ENCODE data around the gene OST4.
A peak's percentile ranks its signal among the peaks of the same experiment; 100 is the strongest.

The OST4 gene

DNA sequence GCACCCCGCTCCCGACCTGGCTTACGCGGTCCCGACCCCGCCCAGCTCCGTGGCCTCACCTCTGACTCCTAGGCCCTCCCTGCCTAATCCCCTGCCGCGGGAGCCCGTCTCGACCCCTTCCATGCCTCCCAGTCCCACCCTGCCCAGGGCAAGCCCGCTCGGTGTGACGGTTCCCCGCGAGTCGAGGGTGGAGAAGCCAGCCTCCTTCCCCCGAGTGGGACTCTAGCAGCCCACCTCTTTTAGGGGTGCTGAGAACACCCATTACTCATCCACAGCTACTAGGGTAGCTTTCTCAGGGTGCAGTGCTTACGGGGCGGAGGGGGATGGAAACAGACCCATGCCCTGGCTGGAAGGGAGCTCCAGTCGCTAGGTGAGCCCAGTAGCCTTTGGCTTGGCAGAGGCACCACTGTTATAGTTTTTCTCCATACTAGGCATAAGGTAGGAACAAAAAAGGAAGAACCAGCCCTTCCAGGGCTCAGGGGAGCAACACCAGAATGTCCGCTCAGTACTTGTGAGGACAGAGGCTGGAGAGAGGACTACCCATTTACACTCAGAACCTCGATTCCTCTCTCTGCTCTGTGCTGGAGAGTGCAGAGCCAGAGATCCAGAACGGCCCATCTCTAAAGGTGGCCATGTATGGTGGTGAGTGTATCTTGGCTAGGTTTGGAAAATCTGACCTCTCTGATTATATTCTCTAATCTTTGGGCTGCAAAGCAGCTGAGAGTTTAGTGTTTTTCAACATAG lies 19.4 kb downstream of the OST4 start:
- FAIRE-seq: no peak

DNA sequence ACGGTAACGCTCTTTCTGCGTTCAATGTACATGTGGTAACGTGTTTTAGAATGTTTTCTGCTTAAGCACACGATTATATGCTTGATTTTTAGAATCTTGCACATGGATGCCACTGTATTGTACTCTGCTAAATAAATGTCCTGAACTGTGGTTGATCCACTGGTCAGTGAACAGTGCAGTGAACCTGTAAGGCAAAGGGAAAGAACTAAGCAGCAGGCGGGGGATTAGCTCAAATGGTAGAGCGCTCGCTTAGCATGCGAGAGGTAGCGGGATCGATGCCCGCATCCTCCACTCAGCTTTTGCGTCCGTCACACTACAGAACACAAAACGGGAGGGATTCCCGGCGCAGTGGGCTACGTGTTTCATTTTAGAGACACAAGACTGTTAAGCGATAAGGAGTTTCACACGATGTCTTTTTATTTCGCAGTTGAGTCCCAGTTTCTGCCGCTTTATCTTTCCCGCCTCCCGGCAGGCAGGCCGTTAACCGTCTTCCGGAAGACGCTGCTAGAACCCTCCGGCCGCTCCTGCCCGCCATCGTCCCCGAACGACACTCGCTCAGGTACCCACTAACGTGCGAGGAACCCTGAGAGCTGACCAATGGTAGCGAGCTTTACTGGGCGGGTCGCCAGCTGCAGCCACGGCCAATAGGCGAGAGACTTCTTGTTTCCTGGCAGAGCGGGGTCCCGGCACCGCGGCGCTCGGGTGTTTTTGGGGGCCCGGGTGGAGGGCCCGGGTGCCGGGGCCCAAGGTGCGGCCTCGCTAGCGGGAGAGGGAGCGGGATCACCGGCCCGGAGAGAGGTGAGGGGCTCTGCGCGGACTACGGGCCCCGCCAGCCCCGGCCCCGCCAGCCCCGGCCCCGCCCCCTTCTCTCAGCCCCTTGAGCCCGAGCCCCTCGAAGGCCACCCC lies 20.2 kb downstream of the OST4 start, which contains the start of gene AGBL5:
AGBL5 (plus strand) TSS at position 673 of the 906 bp plus-strand sequence. CDS start 1,291 bp downstream, outside the sequence.
- no peak for FAIRE-seq

DNA sequence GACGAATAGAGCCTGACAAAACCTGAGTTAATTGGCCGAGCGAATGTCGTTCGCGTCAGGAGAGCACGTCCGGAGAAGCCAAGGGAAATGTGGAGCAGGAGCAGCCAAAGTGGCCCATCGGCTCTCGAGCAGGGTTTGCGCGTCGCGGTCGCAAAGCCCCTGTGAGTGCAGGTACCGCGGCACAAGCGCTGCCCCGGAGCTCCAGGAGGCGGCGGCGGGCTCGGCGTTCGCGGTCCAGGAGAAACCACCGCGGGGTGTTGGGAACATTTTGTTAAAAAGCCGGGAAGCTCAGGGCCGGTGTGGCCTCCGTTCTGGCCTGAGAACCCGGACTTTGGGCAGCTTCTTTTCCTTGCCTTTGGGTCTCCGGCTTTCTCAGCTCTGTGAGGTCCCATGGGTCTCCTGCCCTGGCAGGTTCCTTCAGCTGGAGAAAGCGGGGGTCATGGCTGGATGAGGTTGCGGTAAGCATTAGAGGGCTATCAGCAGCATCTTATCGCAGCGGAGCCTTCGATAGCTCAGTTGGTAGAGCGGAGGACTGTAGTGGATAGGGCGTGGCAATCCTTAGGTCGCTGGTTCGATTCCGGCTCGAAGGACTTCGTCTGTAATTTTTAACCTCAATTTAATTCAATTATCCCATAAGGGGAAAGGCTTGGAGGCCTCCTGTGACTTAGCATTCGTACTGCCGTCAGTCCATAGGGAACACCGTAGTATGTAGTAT lies 21.0 kb downstream of the OST4 start:
- FAIRE-seq: peak; percentile 31

DNA sequence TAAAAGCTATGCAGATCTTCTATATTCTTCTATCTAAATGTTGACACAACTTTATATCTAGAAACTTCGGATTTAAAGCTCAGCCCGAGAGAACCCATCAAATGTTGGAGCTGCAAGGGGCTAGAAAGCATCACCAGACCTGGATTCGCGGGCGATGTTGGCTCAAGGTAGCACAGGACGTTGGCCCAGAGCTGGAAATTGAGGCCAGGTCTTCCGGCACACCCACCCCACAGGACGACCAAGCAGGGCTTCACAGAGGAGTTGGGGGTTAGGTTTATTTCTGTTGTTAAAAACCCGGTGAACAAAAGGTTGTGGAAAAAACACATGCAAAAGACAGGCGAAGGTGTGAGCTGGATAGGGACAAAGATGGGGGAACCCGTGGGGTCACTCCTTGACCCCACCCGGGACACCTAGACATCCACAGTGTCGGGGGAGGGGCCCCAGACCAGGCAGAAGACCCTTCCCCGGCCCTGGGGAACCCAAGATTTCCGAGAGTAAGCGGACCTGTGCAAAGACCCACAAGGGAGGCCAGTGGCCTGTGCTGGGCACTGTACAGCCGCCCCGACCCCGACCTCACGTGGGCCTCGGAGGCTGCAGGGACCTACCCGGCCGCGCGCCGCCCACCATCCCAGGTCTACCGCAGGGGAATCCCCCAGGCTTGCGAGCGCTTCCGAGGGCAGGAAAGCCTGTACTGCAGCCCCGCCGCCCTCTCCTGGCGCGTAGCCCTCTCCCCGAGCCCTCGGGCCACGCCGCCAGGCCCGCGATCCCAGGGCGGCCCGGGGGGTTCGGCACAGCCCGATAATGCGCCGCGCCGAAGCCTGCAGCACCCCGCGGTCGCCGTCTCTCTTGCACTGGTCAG lies 21.8 kb downstream of the OST4 start:
- no peak for FAIRE-seq

DNA sequence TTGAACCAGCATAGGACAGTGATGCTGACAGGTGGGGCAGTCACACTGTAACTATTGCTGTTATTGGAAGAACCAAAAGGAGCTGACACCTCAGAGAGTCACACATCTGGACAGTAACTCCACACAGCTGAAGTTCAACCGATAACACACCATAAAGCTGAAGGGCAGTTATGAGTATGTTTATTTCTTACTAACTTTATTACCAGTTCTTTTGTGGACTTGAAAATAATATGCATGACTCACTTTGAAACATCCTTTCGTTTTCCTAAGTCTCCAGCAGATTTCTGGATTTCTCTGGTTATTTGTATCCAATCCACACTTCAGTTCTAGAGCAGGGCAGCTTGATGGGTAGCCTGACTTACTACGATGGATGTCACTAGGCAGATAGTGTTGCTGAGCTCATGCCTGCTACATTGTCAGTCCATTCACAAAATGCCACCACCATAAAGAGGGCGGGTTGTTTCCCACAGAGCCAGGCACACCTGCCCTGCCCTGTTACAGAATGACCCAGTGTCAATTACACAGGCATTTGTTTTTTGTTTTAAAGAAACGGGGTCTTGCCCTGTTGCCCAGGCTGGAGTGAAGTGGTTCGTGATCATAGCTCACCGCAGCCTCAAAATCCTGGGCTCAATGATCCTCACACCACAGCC lies 28.3 kb downstream of the OST4 start:
- no peak for FAIRE-seq

DNA sequence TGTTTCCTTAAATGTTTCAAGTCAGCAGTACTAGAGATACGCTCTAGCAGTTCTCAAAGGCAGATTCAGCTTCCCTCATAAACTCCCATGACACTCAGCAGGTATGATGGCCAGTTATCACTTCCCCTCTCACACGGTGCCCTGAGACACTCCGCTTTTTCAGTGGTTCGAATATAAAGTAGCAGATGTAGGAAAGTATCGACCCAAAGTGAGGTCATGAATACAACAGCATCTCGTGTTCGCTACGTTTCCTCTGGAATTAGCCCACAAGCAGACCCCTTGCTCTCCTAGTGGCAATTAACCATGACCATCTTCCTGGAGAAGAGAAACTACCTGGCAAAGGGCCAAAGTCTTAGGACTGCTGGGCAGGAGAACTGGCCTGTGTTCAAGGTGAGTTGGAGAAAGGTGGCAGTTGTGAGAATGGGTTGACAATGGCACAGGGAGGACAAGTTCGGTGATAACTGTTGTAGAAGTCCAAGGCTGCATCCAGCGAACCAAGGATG lies 29.2 kb downstream of the OST4 start:
- FAIRE-seq: no peak

DNA sequence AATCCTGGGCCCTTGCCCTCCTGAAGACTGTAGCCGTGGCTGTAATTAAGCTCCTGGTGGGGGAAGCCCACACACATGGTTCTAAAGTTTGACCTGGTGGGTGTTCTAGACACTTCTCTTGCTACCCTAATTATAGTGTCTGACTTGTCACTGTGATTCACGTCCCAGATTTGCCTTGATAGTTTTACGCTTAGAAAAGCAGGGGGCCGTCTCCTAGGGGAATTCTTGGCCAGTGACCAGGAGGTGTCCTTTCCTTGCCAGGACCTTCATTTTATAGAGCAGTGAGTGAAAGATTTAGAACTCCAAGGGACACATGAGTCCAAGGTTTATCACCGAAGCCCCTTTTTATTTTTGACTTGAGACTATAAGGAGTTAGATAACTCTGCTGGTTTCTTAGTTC lies 29.7 kb downstream of the OST4 start:
- no peak for FAIRE-seq

DNA sequence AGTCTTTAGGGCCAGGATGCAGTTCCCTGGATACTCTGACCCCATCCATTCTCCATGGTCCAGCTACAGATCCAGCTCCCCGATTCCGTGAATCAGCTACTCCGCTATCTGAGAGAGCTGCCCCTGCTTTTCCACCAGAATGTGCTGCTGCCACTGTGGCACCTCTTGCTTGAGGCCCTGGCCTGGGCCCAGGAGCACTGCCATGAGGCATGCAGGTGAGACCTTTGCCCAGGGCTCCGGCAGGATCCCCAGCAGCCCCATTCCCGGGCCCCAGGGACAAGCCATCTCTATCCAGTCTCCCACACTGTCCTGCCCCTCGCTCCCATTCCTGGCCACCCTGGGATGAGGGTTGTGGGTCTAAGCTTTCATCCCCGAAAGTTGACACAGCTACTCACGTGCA lies 31.2 kb downstream of the OST4 start:
- FAIRE-seq: no peak

DNA sequence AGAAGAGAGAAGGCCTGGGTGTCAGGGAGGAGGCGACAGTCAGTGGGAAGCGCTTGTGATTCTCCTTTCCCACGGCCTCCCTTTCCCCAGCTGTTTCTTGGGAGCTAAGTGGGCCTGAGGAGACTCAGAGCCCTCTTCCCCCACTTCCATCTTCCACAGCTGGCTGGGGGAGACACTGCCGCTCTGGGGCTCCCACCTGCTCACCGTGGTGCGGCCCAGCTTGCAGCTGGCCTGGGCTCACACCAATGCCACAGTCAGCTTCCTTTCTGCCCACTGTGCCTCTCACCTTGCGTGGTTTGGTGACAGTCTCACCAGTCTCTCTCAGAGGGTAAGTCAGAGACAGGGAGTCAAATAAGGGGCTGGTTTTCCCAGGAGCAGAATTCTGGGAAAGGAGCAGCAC lies 31.6 kb downstream of the OST4 start:
- FAIRE-seq: no peak

DNA sequence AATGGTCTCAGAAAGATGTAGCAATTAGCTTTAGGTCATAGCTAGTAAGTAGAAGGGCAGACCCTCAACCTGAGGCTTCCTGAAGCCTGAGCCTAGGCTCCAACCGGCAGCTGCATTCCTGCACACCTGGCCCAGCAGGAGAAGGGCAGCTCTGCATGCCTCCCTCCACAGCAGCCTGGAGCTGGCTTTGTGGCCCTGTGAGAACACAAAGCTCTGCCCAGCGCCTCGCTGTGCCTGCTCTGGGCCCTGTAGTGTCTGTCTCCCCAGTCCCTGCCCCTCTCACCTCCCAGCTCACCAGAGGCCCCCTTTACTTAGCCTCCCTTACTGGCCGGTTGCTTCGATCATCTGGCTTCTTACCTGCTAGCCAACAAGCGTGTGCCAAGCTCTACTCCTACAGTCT lies 32.0 kb downstream of the OST4 start:
- FAIRE-seq: no peak

DNA sequence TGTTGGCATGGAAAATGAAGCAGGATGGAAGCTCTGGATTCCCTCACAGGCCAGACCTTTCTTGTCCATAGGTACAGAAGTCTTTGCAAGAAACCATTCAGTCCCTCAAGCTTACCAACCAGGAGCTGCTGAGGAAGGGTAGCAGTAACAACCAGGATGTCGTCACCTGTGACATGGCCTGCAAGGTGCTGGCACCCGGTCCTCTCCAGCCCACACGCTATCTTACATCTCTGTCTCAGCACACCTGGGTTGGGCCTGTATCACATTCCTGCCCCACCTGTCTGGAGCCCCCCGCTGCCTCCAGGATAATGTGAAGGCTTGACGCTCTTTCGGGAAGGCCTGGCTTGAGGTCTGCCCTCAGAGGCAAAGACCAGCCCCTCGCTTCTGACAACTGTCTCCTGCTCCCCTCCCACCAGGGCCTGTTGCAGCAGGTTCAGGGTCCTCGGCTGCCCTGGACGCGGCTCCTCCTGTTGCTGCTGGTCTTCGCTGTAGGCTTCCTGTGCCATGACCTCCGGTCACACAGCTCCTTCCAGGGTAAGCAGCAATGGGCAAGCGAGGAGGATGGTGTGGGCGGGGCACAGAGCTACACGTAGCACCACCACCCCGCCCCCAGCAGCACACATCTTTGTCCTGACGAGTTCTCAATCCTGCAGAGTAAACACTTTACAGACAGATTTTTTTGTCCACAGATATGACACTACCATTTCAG lies 32.7 kb downstream of the OST4 start:
- FAIRE-seq: no peak

DNA sequence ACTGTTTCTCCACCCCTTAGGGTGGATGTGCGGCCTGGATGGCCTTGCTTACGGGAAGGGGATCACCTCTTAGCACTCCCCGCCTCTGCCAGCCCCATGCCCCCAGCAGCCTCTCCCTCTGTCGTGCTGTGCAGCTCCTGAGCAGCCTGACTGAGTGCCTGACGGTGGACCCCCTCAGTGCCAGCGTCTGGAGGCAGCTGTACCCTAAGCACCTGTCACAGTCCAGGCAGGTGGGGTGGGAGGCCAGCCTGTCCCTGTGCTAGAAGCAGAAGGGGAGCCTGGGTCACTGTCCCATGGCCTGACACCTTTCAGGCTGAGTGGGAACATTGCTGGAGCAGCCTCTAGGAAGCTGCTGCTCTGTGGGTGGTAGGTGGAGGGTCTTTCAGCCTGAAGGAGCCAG lies 33.4 kb downstream of the OST4 start:
- no peak for FAIRE-seq

DNA sequence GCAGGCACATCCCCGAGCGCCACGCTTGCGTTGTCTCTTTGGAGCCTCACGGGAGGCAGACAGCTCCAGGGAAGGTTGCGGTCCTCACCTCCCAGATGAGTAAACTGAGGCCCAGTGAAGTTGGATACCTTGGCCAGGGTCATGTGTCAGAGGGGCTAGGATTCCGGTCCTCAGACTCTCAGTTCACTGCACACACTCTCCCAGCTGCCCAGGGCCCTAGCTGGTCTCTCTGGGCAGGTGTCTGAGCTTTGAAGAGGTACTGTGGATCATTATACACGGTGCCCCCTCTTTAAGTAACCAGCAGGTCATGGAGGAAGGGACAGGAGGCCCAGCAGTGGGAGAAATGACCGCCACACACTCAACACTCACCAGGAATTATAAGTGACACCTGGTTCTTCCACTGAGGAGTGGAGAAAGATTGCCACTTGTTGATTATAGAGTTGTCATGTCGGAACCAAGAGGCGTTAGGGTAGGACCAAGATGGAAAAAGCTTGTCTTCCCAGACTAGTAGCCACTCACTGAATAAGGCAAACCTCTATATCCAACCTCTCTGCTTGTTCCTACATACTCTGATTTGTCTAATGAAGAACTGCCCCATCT lies 38.1 kb downstream of the OST4 start:
- FAIRE-seq: no peak

DNA sequence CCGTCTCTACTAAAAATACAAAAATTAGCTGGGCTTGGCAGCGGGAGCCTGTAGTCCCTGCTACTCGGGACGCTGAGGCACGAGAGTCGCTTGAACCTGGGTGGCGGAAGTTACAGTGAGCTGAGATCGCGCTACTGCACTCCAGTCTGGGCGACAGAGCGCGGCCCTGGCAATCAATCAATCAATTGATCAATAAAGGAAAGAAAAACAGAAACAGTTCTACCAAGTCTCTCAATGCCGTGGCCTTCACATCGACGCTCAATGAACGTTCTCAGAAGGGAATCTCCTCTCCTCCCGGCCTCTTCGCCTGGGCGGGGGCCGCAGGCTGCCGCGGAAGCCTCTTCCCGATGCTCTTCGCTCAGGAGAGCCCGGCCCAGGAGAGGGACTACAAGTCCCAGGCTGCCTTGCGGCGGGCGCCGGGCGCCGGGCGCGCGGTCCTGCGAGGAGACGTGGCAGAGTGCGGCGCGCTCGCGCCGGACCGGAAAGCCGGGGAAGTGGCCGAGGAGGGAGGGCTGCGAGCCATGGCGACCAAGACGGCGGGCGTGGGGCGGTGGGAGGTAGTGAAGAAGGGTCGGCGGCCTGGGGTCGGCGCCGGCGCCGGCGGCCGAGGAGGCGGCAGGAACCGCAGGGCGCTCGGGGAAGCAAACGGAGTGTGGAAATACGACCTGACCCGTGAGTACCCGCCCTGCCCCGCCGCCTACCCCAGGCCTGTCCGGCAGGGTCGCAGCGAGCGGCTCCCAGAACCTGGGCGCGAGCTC lies 38.8 kb downstream of the OST4 start, which contains the start of gene TMEM214:
TMEM214 (plus strand) TSS at position 471 of the 758 bp plus-strand sequence; CDS start at position 522, 51 bp downstream.
- no peak for FAIRE-seq

DNA sequence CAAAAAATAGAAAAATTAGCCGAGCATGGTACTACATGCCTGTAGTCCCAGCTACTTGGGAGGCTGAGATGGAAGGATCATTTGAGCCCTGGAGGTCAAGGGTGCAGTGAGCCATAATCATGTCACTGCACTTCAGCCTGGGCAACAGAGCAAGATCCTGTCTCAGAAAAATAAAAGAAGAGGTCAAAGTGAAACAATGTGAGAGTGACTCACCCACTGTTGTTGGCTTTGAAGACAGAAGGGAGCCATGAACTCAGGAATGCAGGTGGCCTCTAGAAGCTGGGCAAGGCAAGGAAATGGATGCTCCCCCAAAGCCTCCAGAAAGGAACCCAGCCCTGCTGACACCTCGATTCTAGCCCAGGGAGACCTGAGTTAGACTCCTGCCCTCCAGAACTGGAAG lies 42.4 kb downstream of the OST4 start:
- FAIRE-seq: no peak

DNA sequence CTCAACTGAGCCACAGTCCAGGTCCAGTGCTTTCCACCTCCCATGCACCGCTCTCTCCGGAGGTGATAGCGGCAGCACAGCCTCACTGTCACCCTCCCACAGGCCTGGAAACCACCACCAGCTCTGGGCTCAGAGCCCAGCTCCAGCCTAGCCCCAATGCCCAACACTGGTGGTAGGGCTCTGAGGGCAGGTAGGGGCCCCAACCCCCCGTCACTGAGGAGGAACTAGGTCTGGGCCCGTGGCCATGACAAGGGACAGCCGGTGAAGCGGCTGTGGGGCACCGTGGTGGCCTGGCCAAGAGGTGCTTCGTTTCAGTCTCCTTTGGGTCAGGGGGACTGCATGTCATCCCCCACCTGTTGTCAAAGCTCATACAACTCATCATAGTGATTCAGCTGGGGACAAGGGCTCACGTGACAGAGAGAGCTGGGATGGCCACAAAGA lies 44.2 kb downstream of the OST4 start:
- no peak for FAIRE-seq

DNA sequence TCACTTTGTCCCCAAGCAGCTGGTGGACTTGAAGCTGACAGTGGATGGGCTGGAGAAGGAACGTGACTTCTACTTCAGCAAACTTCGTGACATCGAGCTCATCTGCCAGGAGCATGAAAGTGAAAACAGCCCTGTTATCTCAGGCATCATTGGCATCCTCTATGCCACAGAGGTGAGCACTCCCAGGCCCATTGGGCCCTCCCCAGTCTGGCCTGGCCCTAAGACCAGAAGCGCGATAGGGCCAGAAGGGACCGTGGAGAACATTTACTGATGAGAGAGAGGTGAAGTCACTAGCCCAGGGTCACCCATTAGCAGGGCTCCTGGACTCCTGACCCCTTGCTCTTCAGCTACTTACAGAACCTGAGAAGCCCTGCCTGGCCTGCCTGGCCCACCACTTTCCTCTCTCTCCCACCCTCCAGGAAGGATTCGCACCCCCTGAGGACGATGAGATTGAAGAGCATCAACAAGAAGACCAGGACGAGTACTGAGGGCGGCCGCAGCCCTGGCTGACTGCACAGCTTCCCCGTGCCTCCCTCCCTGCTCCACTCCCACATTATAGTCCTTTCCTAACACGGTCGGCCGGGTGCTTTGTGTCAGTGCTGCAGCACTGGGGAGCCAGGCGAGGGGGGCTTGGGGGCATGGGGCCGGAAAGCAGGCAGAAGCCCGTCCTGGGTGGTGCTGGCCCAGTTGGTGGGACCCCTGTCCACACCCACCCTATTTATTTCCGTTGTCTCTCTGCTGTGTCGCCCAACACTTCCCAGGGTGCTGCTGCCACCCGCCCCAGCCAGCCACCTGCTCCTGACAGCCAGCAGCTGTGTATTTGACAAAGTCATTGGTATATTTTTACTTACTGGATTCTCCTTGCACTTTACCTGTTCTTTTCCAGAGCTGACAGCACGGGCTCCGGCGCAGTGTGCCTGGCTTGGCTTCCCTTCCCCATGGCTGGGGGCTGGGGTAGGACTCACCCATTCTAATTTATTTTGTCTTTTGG lies 45.3 kb downstream of the OST4 start:
- FAIRE-seq: no peak

DNA sequence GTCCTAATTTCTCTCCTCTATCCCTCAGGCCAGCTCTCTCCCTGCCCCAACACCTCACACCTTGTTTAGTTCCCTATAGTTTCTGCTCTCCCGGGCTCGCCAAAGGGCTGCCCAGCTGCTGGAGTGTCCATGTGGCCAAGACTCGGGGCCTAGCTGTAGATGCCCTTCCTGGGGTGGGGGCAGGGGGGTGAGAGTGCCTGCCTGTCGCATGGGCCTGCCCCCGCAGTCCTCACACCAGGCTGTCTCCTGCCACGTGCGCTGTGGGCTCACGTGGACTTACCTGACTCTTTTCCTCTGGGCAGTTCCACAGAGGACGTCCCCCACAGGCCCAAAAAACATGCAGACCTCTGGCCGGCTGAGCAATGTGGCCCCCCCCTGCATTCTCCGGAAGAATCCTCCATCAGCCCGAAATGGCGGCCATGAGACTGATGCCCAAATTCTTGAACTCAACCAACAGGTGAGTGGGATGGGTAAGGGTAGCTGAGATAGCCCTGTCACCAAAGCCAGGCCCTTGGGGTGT lies 46.1 kb downstream of the OST4 start:
- FAIRE-seq: no peak

Data from endometrium (tissue), 2 donors.